GM18508 (cell line): ENCODE results near the gene PSMA6.
"Not testable (repeated sequence)": the region's sequence is repeated elsewhere in the genome, so short reads cannot be mapped to it uniquely, and the experiment has no call there.

Experiments
- ATAC-seq: cut with Tn5 transposase; IDR thresholded peaks from one replicate; pipeline ENCODE4 v1.9.1; 2021; ENCODE audit warnings: moderate number of reproducible peaks; ENCODE audit not compliant: insufficient read depth, unreplicated experiment

PSMA6 gene

GRCh38 chr14:35341454-35341750, 49.2 kb downstream of the PSMA6 start:
- no peak for ATAC-seq

- ATAC-seq = no peak
Measured at GRCh38 chr14:35341751-35342488, 49.7 kb downstream of the PSMA6 start.

GRCh38 chr14:35342489-35343010, 50.4 kb downstream of the PSMA6 start:
- no peak for ATAC-seq

GRCh38 chr14:35343702-35344101, 51.5 kb downstream of the PSMA6 start:
- ATAC-seq = no peak

GRCh38 chr14:35344107-35344807, 52.1 kb downstream of the PSMA6 start:
- no peak for ATAC-seq

GRCh38 chr14:35346738-35347322, 54.6 kb downstream of the PSMA6 start:
- no peak for ATAC-seq

- ATAC-seq = no peak
Measured at GRCh38 chr14:35347323-35348043, 55.3 kb downstream of the PSMA6 start.

GRCh38 chr14:35348044-35348380, 55.8 kb downstream of the PSMA6 start:
- not testable (repeated sequence) for ATAC-seq

GRCh38 chr14:35349496-35350365, 57.5 kb downstream of the PSMA6 start:
- ATAC-seq = no peak

GRCh38 chr14:35351497-35351896, 59.3 kb downstream of the PSMA6 start:
- no peak for ATAC-seq

- no peak for ATAC-seq
Measured at GRCh38 chr14:35351897-35352273, 59.7 kb downstream of the PSMA6 start.

- ATAC-seq = no peak
Measured at GRCh38 chr14:35352274-35353233, 60.4 kb downstream of the PSMA6 start.

GRCh38 chr14:35353409-35354172, 61.4 kb downstream of the PSMA6 start:
- ATAC-seq = no peak

GRCh38 chr14:35355235-35355634, 63.1 kb downstream of the PSMA6 start:
- not testable (repeated sequence) for ATAC-seq

GRCh38 chr14:35355981-35356841, 64.0 kb downstream of the PSMA6 start:
- ATAC-seq = no peak

GRCh38 chr14:35359655-35360054, 67.5 kb downstream of the PSMA6 start:
- not testable (repeated sequence) for ATAC-seq

GRCh38 chr14:35361141-35361480, 68.9 kb downstream of the PSMA6 start:
- ATAC-seq = no peak
